Measurements from ENCODE around the gene NPIPB9.
"Not testable (repeated sequence)": the region's sequence is repeated elsewhere in the genome, so short reads cannot be mapped to it uniquely, and the experiment has no call there.

DNA sequence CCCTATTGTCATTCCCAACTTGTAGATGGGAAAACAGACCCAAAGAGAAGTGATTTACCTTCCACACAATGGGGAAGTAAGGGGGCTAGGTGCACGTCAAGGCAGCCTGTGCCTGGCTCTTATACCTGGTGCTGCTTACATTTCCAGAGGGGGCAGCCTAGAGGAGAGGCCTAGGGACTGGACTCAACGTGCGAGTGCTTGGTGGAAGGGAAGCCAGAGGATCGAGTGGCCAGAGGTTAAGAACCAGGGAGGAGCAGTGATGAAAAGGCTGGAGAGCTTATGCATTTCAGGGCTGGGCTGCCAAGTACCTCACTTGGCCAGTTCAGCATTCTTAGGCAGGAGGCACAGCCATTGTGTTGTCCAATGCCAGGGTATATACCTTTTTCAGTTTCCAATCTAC, 30.8 kb downstream of the NPIPB9 start:
- TF ChIP-seq POLR2A (IDR thresholded peaks at IDR 0.05); POLR2AphosphoS5 (IDR thresholded peaks at IDR 0.05; ENCODE audit: insufficient read depth in 1 of 2, low read depth in 1 of 2): not testable (repeated sequence)
- TF ChIP-seq, protein P1, sequence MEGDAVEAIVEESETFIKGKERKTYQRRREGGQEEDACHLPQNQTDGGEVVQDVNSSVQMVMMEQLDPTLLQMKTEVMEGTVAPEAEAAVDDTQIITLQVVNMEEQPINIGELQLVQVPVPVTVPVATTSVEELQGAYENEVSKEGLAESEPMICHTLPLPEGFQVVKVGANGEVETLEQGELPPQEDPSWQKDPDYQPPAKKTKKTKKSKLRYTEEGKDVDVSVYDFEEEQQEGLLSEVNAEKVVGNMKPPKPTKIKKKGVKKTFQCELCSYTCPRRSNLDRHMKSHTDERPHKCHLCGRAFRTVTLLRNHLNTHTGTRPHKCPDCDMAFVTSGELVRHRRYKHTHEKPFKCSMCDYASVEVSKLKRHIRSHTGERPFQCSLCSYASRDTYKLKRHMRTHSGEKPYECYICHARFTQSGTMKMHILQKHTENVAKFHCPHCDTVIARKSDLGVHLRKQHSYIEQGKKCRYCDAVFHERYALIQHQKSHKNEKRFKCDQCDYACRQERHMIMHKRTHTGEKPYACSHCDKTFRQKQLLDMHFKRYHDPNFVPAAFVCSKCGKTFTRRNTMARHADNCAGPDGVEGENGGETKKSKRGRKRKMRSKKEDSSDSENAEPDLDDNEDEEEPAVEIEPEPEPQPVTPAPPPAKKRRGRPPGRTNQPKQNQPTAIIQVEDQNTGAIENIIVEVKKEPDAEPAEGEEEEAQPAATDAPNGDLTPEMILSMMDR (IDR thresholded peaks at IDR 0.05) = not testable (repeated sequence)

Data from vagina (tissue), 2 donors.